ENCODE measurements around the gene SENP5.
A peak's percentile ranks its signal among the peaks of the same experiment; 100 is the strongest.

The SENP5 gene

DNA sequence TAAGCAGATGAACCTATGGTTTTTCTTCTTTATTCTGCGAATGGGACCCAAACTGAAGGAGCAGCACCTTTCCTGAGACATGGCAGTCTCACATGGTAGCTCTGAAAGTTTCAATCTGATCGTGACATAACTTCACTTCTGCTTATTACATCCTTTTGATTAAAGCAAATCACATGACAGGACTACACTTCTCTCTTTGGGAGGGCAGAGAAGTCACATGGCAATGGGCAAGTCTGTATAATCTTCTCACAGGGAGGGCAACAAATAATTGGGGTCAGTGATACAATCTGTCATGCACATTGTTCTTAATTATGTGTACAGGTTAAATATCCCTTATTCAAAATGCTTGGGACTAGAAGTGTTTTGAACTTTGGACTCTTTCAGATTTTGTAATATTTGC is 53.0 kb downstream of the SENP5 start:
- Histone ChIP-seq H3K4me3 (ENCODE audit: low read depth, low read length) (no peak overlapping the region), H3K9me3 (ENCODE audit: control insufficient read depth, insufficient read depth, low read length) (no peaks in the 10 kb centered on the region), H3K4me1 (ENCODE audit: control insufficient read depth, insufficient read depth, low read length) (no peaks in the 10 kb centered on the region), H3K27ac (ENCODE audit: low read depth, low read length) (no peak overlapping the region), H3K36me3 (ENCODE audit: control insufficient read depth, insufficient read depth, low read length) (peaks cover 15% of the 10 kb centered on the region), H3K9ac (ENCODE audit: low read depth, low read length) (no peak overlapping the region), H3K27me3 (ENCODE audit: control insufficient read depth, insufficient read depth, low read length) (no peaks in the 10 kb centered on the region)

DNA sequence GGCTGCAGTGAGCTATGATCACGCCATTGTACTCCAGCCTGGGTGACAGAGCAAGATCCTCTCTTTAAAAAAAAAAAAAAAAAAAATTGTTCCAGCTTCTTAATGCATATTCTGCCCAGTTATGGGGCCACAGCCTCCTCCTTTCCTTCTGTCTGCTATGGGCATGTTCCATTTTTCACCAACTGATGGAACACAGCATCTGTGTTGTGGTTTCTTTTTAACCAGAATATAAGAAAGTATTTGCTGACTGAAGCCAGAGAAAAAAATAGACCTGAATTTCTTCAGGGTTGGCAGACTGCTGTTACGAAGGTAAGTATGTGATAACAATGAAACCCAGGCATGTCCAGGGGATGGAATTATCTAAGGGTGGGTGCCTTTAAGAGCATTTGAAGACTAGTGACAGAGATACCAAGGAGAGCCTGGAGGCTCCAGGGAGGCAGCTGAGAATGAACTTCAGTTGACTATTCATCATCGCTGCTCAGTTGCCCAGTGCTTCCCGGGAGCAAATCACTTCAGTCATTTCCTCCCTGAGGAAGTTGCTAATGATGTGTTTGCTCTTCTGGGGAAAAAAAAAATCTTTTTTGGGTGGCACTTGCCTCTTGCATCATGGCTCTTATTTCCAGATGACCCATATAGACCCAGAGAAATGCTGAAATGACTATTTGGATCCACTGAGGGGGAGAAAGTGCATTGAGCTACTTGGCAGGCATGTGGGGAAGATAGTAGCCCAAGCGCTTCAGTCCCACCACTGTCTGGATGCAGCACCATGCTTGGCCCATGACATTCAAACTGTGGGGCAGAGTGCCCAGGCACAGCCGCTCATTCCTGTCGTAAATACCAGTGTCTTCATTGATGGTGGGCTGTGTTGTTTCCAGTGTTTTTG is 60.1 kb downstream of the SENP5 start:
- Histone ChIP-seq H3K27me3 (ENCODE audit: control insufficient read depth, insufficient read depth, low read length) (no peaks in the 10 kb centered on the region), H3K4me3 (ENCODE audit: low read depth, low read length) (no peak overlapping the region), H3K27ac (ENCODE audit: low read depth, low read length) (no peak overlapping the region), H3K9me3 (ENCODE audit: control insufficient read depth, insufficient read depth, low read length) (no peaks in the 10 kb centered on the region), H3K4me1 (ENCODE audit: control insufficient read depth, insufficient read depth, low read length) (peaks cover 7% of the 10 kb centered on the region; the same call in 1 of the 2 replicates), H3K9ac (ENCODE audit: low read depth, low read length) (no peak overlapping the region), H3K36me3 (ENCODE audit: control insufficient read depth, insufficient read depth, low read length) (peaks cover 50% of the 10 kb centered on the region)

DNA sequence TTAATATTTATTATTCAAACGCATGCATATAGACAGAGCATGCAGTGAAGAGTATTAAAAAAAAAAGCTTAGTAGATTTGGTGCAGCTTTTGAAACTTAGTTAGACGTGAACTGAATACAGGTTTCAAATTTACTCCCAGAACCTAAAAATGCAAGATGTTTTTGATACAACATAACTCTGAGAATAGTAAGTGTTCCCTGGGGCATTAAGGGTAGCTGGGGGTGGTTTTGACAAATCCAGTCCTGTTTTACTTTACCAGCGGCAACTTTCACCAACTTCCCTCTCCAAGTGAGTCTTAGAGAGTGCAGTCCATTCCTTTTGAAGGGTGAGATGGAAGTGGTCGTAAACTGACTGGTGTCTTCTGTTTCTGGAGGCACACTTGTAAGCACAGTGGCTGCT is 63.4 kb downstream of the SENP5 start:
- Histone ChIP-seq H3K9me3 (ENCODE audit: control insufficient read depth, insufficient read depth, low read length) (no peaks in the 10 kb centered on the region), H3K9ac (ENCODE audit: low read depth, low read length) (no peak overlapping the region), H3K27ac (ENCODE audit: low read depth, low read length) (no peak overlapping the region), H3K4me3 (ENCODE audit: low read depth, low read length) (no peak overlapping the region), H3K4me1 (ENCODE audit: control insufficient read depth, insufficient read depth, low read length) (peaks cover 7% of the 10 kb centered on the region; the same call in 1 of the 2 replicates), H3K27me3 (ENCODE audit: control insufficient read depth, insufficient read depth, low read length) (no peaks in the 10 kb centered on the region), H3K36me3 (ENCODE audit: control insufficient read depth, insufficient read depth, low read length) (peaks cover 78% of the 10 kb centered on the region)

DNA sequence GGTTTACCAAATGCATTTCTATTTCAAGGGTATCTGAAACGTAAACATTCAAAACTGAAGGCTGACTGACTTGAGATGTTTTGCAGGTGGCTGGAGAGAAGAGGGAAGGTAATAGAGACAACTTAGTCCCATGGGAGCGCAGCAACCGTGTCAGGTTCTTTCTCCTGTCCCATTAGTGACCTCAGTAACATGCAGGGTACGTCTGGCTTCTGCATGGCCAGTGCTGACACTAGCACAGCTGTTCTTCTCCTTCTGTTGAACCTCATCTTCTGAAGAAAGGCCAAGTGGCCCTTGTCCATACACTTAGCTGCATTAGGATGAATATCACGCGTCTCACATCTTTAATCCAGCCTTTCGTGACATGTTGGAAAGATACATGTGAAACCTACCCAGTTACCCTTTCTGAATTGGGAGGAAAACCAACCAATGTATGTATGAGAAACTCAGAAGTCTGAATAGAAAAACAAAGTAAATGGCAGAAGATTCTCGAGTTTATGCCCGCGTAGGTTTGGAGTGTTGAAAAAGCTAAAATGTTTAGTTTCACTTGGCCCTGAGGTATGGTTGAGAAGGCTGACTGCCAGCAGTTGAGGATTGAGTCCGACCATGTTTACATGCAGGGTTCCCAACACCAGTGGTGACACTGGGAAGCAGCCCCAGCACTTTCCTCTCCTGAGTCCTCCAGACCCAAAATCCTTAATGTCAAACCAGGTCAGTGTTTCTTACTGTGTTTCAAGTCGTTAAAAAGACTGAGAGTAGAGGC is 64.3 kb downstream of the SENP5 start:
- H3K9me3 ChIP-seq (ENCODE audit: control insufficient read depth, insufficient read depth, low read length), result no peaks in the 10 kb centered on the region
- no peak overlapping the region for H3K27ac ChIP-seq (ENCODE audit: low read depth, low read length)
- H3K4me1 ChIP-seq (ENCODE audit: control insufficient read depth, insufficient read depth, low read length), result peaks cover 7% of the 10 kb centered on the region; the same call in 1 of the 2 replicates
- no peak overlapping the region for H3K9ac ChIP-seq (ENCODE audit: low read depth, low read length)
- peaks cover 86% of the 10 kb centered on the region for H3K36me3 ChIP-seq (ENCODE audit: control insufficient read depth, insufficient read depth, low read length)
- no peaks in the 10 kb centered on the region for H3K27me3 ChIP-seq (ENCODE audit: control insufficient read depth, insufficient read depth, low read length)
- H3K4me3 ChIP-seq (ENCODE audit: low read depth, low read length), result no peak overlapping the region

DNA sequence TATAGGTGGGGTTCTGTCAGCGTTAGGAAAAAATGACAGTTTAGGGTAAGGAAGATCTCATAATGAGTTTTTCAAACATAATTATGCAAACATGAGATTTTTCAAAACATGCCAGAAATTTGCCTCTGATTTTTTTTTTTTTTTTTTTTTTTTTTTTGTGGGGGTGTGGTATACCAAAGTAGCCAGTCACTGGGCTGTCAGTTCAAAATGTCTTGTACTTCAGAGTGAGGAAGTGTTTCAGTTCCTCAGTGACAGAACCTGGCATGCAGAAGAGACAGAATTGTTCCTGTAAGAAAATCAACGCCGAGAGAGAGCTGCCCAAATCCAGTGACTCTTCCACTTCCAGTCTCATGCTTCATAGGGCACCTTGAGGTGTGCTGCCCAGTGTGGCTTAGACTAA is 64.9 kb downstream of the SENP5 start:
- Histone ChIP-seq H3K9ac (ENCODE audit: low read depth, low read length) (no peak overlapping the region), H3K36me3 (ENCODE audit: control insufficient read depth, insufficient read depth, low read length) (peaks cover 92% of the 10 kb centered on the region)

DNA sequence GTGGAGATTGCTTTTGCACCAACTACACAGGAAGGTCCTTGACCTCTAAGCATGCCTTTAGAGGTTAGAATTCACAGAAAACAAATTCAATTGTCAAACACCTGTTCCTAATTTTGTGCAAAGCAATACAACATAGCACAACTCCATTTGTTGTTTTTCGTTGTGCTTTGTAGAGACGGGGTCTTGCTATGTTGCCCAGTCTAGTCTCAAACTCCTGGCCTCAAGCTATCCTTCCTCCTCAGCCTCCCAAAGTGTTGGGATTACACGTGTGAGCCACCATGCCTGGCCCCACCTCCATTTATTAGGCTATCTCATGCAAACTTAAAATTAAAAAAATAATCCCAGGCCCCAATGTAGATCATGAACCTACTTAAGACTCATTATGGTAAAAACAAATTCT is 68.6 kb downstream of the SENP5 start:
- Histone ChIP-seq H3K4me3 (ENCODE audit: low read depth, low read length) (no peak overlapping the region), H3K27ac (ENCODE audit: low read depth, low read length) (no peak overlapping the region), H3K9ac (ENCODE audit: low read depth, low read length) (no peak overlapping the region), H3K9me3 (ENCODE audit: control insufficient read depth, insufficient read depth, low read length) (no peaks in the 10 kb centered on the region), H3K4me1 (ENCODE audit: control insufficient read depth, insufficient read depth, low read length) (peaks cover 5% of the 10 kb centered on the region), H3K36me3 (ENCODE audit: control insufficient read depth, insufficient read depth, low read length) (peaks cover 90% of the 10 kb centered on the region), H3K27me3 (ENCODE audit: control insufficient read depth, insufficient read depth, low read length) (no peaks in the 10 kb centered on the region)

More for the DNA sequence above, 64.9 kb downstream of the SENP5 start:
- Histone ChIP-seq H3K9me3 (ENCODE audit: control insufficient read depth, insufficient read depth, low read length) (no peaks in the 10 kb centered on the region), H3K4me3 (ENCODE audit: low read depth, low read length) (no peak overlapping the region), H3K27ac (ENCODE audit: low read depth, low read length) (no peak overlapping the region), H3K4me1 (ENCODE audit: control insufficient read depth, insufficient read depth, low read length) (peaks cover 7% of the 10 kb centered on the region; the same call in 1 of the 2 replicates), H3K27me3 (ENCODE audit: control insufficient read depth, insufficient read depth, low read length) (no peaks in the 10 kb centered on the region)

DNA sequence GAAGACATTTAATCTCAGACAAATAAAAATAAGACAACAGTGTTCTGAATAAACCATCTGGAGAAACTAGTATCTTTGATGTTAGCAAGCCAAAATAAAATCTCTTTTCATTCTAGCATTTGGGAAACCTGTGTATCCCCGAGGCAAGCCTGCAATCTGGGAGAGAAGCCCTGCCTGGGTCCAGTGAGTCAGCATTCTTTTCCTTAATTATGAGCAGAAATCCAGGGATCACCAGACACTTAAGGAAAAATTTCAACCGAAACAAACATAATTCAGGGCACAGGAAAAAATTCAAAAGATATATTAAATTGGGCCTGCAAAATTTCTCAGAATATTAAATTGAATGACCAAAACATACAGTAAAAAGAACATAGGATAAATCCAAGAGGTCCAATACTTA is 70.4 kb downstream of the SENP5 start:
- peaks cover 73% of the 10 kb centered on the region for H3K36me3 ChIP-seq (ENCODE audit: control insufficient read depth, insufficient read depth, low read length)
- no peak overlapping the region for H3K4me3 ChIP-seq (ENCODE audit: low read depth, low read length)
- peaks cover 5% of the 10 kb centered on the region for H3K4me1 ChIP-seq (ENCODE audit: control insufficient read depth, insufficient read depth, low read length)
- H3K27me3 ChIP-seq (ENCODE audit: control insufficient read depth, insufficient read depth, low read length), result no peaks in the 10 kb centered on the region
- H3K27ac ChIP-seq (ENCODE audit: low read depth, low read length), result no peak overlapping the region
- no peak overlapping the region for H3K9ac ChIP-seq (ENCODE audit: low read depth, low read length)
- no peaks in the 10 kb centered on the region for H3K9me3 ChIP-seq (ENCODE audit: control insufficient read depth, insufficient read depth, low read length)

DNA sequence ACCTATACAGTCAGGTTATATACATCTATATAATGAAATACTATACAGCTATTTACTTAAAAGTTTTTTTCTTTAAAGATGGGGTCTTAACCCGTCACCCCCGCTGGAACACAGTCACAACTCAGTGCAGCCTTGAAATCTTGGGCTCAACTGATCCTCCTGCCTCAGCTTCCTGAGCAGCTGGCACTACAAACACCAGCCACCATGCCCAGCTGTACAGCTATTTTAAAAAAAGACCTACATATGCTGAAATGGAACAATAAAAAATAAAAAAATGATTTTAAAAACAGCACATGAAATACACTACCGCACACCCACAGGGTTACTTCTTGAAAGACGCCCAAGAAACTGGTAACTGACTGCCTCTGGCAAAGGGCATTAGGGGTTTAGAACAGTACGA is 70.9 kb downstream of the SENP5 start:
- H3K9ac ChIP-seq (ENCODE audit: low read depth, low read length), result no peak overlapping the region
- no peak overlapping the region for H3K4me3 ChIP-seq (ENCODE audit: low read depth, low read length)
- H3K9me3 ChIP-seq (ENCODE audit: control insufficient read depth, insufficient read depth, low read length), result no peaks in the 10 kb centered on the region
- H3K27me3 ChIP-seq (ENCODE audit: control insufficient read depth, insufficient read depth, low read length), result no peaks in the 10 kb centered on the region
- peaks cover 68% of the 10 kb centered on the region for H3K36me3 ChIP-seq (ENCODE audit: control insufficient read depth, insufficient read depth, low read length)
- H3K4me1 ChIP-seq (ENCODE audit: control insufficient read depth, insufficient read depth, low read length), result peaks cover 9% of the 10 kb centered on the region
- H3K27ac ChIP-seq (ENCODE audit: low read depth, low read length), result no peak overlapping the region

DNA sequence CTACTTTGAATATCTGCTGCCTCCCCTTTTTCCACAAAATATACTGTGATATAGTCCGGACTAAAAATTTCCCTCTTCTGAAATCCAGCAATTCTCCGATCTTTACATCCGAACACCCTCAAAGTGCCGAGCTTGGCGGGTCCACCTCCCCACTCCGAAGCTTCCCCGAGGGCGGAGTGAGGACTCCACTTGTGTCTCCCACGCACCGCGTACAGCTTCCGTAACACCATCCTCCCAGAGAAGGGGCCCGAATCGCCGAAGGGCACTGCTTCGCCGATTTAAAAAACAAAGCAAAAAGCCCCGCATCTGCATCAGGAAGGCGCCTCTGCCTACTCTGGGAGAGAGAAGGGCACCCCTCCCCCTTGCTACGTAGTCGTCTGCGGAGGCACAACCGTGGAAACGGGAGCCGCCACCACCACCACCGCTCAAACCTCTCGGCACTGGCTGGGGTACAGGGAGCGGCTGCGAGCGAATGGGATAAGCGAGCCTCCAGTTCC is 74.1 kb downstream of the SENP5 start:
- peak overlapping the region; percentile 90 for H3K4me3 ChIP-seq (ENCODE audit: low read depth, low read length)
- H3K36me3 ChIP-seq (ENCODE audit: control insufficient read depth, insufficient read depth, low read length), result peaks cover 37% of the 10 kb centered on the region
- H3K27me3 ChIP-seq (ENCODE audit: control insufficient read depth, insufficient read depth, low read length), result no peaks in the 10 kb centered on the region
- no peaks in the 10 kb centered on the region for H3K9me3 ChIP-seq (ENCODE audit: control insufficient read depth, insufficient read depth, low read length)
- peaks cover 12% of the 10 kb centered on the region for H3K4me1 ChIP-seq (ENCODE audit: control insufficient read depth, insufficient read depth, low read length)
- H3K9ac ChIP-seq (ENCODE audit: low read depth, low read length), result peak overlapping the region; percentile 94
- H3K27ac ChIP-seq (ENCODE audit: low read depth, low read length), result peak overlapping the region; percentile 98

DNA sequence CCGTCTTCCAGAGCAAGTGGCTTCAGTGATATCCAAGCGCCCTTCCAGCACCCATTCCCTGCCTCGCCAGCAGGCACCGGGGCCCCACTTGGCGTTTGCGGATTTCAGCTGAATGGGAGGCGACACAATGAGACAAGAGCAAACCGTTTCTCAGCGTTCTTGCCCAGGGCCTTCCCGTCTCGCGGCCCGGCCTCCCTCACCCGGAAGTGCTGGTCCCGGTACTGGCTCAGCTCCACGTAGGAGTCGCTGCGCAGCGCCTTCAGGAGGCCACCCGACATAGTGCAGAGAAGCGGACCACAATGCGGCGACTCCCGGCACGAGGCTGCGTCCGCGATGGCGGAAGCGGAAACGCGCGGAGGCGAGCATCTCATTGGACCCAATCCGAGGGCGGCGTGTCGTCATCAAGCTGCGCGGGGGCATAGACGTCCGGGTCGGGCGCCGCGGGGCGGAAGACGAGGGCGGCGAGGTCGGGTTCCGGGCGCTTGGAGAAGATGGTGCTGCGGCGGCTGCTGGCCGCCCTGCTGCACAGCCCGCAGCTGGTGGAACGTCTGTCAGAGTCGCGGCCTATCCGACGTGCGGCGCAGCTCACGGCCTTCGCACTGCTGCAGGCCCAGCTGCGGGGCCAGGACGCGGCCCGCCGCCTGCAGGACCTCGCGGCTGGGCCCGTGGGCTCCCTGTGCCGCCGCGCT is 74.7 kb downstream of the SENP5 start, which contains the start of gene NCBP2:
NCBP2 (minus strand) TSS at position 303 of the 689 bp plus-strand sequence; CDS start at position 278, 25 bp downstream.
- Histone ChIP-seq H3K9me3 (ENCODE audit: control insufficient read depth, insufficient read depth, low read length) (no peaks in the 10 kb centered on the region), H3K27me3 (ENCODE audit: control insufficient read depth, insufficient read depth, low read length) (no peaks in the 10 kb centered on the region), H3K27ac (ENCODE audit: low read depth, low read length) (peak within 1 kb of the TSS; percentile 98), H3K4me1 (ENCODE audit: control insufficient read depth, insufficient read depth, low read length) (peaks cover 12% of the 10 kb centered on the region), H3K4me3 (ENCODE audit: low read depth, low read length) (peak within 1 kb of the TSS; percentile 90), H3K9ac (ENCODE audit: low read depth, low read length) (peak within 1 kb of the TSS; percentile 94), H3K36me3 (ENCODE audit: control insufficient read depth, insufficient read depth, low read length) (peaks cover 31% of the 10 kb centered on the region)
